Pulmonary artery endothelial cell (primary cell): Measurements from ENCODE around the gene CELA3B. TPM values are rescaled to one million over a fixed set of nuclear protein-coding genes. Genes with fewer than 3 reads are reported as not detected.
A peak's percentile ranks its signal among the peaks of the same experiment; 100 is the strongest.
"Not testable (repeated sequence)": the region's sequence is repeated elsewhere in the genome, so short reads cannot be mapped to it uniquely, and the experiment has no call there.

Source experiments
- DNase-seq: peaks from one replicate; pipeline ENCODE4 v3.0.0-alpha.2; 2011; ENCODE audit warnings: low read depth, low spot score
- total RNA-seq: library from RNA; depleted of rRNA; stranded (reverse); fragments of >200 nt; gene quantifications from 2 replicates; pipeline ENCODE4 v1.2.3, GENCODE V29; 2014

The CELA3B gene
- total RNA-seq, 1 donor from 2014 or later = 0.26 TPM

- not testable (repeated sequence) for DNase-seq
Observed at GRCh38 chr1:21942959-21943640, 33.7 kb upstream of the CELA3B start.

GRCh38 chr1:21944733-21945073, 32.1 kb upstream of the CELA3B start:
- DNase-seq = no peak

GRCh38 chr1:21946836-21947587, 29.8 kb upstream of the CELA3B start:
- DNase-seq = no peak

- no peak for DNase-seq
Observed at GRCh38 chr1:21950734-21951133, 26.1 kb upstream of the CELA3B start.

GRCh38 chr1:21951226-21951870, 25.5 kb upstream of the CELA3B start:
- DNase-seq = no peak

- DNase-seq = no peak
Observed at GRCh38 chr1:21952786-21953520, 23.9 kb upstream of the CELA3B start.

GRCh38 chr1:21955058-21955457, 21.8 kb upstream of the CELA3B start:
- DNase-seq = no peak

GRCh38 chr1:21955501-21956281, 21.1 kb upstream of the CELA3B start:
- DNase-seq = no peak

GRCh38 chr1:21956720-21957552, 19.9 kb upstream of the CELA3B start:
- DNase-seq = no peak

- DNase-seq = no peak
Observed at GRCh38 chr1:21961337-21961736, 15.5 kb upstream of the CELA3B start.

GRCh38 chr1:21961799-21962198, 15.0 kb upstream of the CELA3B start:
- no peak for DNase-seq

GRCh38 chr1:21963477-21964217, 13.2 kb upstream of the CELA3B start:
- no peak for DNase-seq

- DNase-seq = no peak
Observed at GRCh38 chr1:21966247-21967000, 10.4 kb upstream of the CELA3B start.

GRCh38 chr1:21967216-21967615, 9.6 kb upstream of the CELA3B start:
- not testable (repeated sequence) for DNase-seq

GRCh38 chr1:21969066-21969465, 7.8 kb upstream of the CELA3B start:
- DNase-seq = not testable (repeated sequence)

GRCh38 chr1:21970523-21970922, 6.3 kb upstream of the CELA3B start:
- DNase-seq = not testable (repeated sequence)

GRCh38 chr1:21972973-21973441, 3.8 kb upstream of the CELA3B start:
- not testable (repeated sequence) for DNase-seq

- not testable (repeated sequence) for DNase-seq
Observed at GRCh38 chr1:21973948-21974347, 2.9 kb upstream of the CELA3B start.

GRCh38 chr1:21974699-21975098, 2.1 kb upstream of the CELA3B start:
- peak; percentile 87 for DNase-seq
